Vagina (tissue), 2 donors: ENCODE measurements around the gene MTLN. TPM values are rescaled to one million over a fixed set of nuclear protein-coding genes. Genes with fewer than 3 reads are reported as not detected.
"Not testable (repeated sequence)": the region's sequence is repeated elsewhere in the genome, so short reads cannot be mapped to it uniquely, and the experiment has no call there.

ENCODE experiments used
- DNase-seq, 2 donors: peaks; one replicate each; pipeline ENCODE4 v3.0.0-alpha.2; 2017; ENCODE audit errors: extremely low spot score in 2 of 2
- H3K27ac ChIP-seq: fragments of 200-600 bp; sonication (generic); one replicate; pipeline ENCODE4 v1.5.1; 2019
- H3K27me3 ChIP-seq: fragments of 200-600 bp; sonication (generic); one replicate; pipeline ENCODE4 v1.5.1; 2019
- H3K36me3 ChIP-seq, 2 donors: fragments of 200-600 bp; sonication (generic); one replicate each; pipeline ENCODE4 v1.5.1; 2017 to 2019
- H3K4me1 ChIP-seq: fragments of 200-600 bp; sonication (generic); one replicate; pipeline ENCODE4 v1.5.1; 2019
- H3K4me3 ChIP-seq, 2 donors: fragments of 200-600 bp; sonication (generic); 1 replicate in 1 of 2; 2 replicates in 1 of 2; pipeline ENCODE4 v1.5.1; 2016 to 2019
- H3K9me3 ChIP-seq: fragments of 200-600 bp; sonication (generic); one replicate; pipeline ENCODE4 v1.5.1; 2019
- POLR2A ChIP-seq, 2 donors: fragments of 450-650 bp; IDR thresholded peaks; one replicate each; pipeline ENCODE4 v1.6.1; 2017; ENCODE audit warnings: antibody characterized with exemption in 2 of 2, mild to moderate bottlenecking in 2 of 2, moderate library complexity in 2 of 2
- POLR2AphosphoS5 ChIP-seq, 2 donors: sonication (generic); formaldehyde crosslinking; IDR thresholded peaks; one replicate each; pipeline ENCODE4 v1.9.0; 2017; ENCODE audit warnings: antibody characterized with exemption in 2 of 2, mild to moderate bottlenecking in 2 of 2, low read depth in 1 of 2; ENCODE audit not compliant: insufficient read depth in 1 of 2
- intact Hi-C: fragments of 100-400 bp; cut with DNase I; formaldehyde crosslinking; loops from one replicate; pipeline ENCODE4 v1.15.1; 2023
- total RNA-seq: library from RNA; depleted of rRNA; stranded (reverse); fragments of >200 nt; gene quantifications from one replicate; pipeline ENCODE4 v1.2.3, GENCODE V29; 2016
- TF ChIP-seq, protein P1 (sequence below), 3 experiments: fragments of 450-650 bp in 2 of 3; fragments of 200-600 bp in 1 of 3; sonication (generic) in 1 of 3; IDR thresholded peaks; one replicate each; pipeline ENCODE4 v1.5.1; 2017 to 2019; ENCODE audit warnings: antibody characterized with exemption in 3 of 3, mild to moderate bottlenecking in 2 of 3, moderate library complexity in 2 of 3

The MTLN gene
- total RNA-seq, 1 donor from 2014 or later = 131 TPM

DNA sequence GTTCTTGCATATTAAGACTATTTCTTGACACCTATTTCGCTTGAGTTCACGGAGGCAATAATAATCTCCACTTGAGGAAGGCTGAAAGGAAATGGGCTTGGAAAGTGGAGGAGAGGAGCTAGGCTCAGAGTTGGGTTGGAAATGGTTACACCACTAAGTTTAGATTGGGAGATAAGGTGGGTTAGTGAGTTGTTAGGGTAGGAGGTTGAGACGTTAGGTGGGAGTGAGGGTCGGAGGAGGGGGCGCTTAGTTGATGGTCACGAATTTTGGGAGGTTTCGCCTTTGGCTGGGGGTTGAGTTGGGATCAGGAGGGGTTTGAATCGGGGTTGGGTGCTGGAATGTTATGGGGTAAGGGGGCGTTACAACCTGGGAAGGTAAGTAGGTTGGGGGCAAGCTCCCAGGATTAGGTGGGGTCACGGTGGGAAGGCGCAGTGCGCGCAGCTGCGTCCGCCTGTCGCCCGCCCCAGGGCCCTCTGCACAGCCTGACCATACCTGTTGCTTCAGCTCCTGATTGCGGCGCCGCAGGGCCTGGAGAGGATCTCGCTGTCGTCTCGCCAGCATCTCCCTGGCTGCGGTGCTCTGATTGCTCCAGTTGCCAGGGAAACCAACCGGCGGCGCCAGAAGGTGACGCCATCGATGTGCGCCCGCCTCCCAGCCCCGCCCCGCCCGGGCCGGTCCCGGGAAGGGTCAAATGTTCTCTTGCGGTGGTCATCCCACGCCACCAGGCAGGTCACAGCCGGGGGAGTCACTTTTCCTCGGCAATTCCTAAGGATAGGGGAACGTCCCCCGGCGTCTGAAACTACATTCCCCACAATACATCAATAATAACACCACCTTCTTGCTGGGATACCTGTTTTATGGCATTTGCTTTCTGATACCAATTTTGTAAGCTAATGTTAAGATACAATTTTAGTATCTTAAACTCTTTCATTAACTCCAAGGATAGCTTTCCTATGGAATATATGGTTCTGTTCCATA, 7.7 kb downstream of the MTLN start, which contains the start of gene NPHP1:
Gene NPHP1 (minus strand): TSS at position 606 of the 978 bp plus-strand sequence. CDS start 45 bp downstream, at position 561.
- no peaks in the 10 kb centered on the region for H3K36me3 ChIP-seq
- H3K4me1 ChIP-seq = peaks cover 9% of the 10 kb centered on the region
- H3K9me3 ChIP-seq = no peaks in the 10 kb centered on the region
- intact Hi-C loops = no loop called here
- H3K4me3 ChIP-seq = peak within 1 kb of the TSS; percentile 64 to 88
- no peaks in the 10 kb centered on the region for H3K27me3 ChIP-seq
- no peak for DNase-seq
- peak within 1 kb of the TSS; percentile 28 for H3K27ac ChIP-seq
- TF ChIP-seq POLR2A (IDR thresholded peaks at IDR 0.05) = no peak
- peak; percentile 76 to 90 for TF ChIP-seq POLR2AphosphoS5 (IDR thresholded peaks at IDR 0.05; ENCODE audit: insufficient read depth in 1 of 2, low read depth in 1 of 2)

DNA sequence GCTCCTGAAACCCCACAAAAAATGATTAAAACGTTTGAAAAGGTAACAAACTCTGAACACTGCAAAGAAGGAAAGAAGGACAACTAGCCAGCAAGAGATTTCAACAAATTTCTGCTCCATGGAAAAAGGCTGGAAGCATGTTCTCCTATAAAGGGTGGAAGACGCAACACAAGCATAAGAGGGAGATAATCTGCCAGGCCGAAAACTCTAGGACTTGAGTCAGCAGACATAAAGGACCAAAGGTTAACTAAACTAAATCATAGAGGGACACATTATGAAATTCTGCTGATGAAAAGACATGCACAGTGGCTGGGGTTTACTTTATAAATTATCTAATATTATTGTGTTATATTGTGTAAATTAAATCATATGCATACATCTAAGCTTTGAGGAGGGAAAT, 14.3 kb downstream of the MTLN start:
- no peak for DNase-seq

DNA sequence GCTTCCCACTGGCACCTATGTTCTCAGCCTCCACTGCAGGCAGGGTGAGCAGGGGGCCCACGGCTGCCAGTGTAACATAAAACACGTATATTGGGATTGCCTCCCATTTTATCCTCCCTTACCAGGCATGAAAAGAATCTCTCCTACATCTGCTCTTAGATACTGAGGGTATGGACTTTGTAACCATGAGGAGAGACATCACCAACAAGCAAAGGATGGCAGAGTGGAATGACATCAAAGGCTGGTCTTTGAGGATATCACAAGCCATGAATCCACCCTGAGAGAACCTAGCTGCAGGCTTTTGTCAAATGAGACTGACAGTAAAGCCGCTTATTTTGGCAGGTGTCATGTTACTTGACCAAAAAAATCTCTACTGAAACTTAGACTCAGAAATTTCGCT, 14.9 kb downstream of the MTLN start:
- no peak overlapping the region for H3K27ac ChIP-seq
- peaks cover 0 to 5% of the 10 kb centered on the region in 2 donors for H3K36me3 ChIP-seq
- TF ChIP-seq, protein P1, sequence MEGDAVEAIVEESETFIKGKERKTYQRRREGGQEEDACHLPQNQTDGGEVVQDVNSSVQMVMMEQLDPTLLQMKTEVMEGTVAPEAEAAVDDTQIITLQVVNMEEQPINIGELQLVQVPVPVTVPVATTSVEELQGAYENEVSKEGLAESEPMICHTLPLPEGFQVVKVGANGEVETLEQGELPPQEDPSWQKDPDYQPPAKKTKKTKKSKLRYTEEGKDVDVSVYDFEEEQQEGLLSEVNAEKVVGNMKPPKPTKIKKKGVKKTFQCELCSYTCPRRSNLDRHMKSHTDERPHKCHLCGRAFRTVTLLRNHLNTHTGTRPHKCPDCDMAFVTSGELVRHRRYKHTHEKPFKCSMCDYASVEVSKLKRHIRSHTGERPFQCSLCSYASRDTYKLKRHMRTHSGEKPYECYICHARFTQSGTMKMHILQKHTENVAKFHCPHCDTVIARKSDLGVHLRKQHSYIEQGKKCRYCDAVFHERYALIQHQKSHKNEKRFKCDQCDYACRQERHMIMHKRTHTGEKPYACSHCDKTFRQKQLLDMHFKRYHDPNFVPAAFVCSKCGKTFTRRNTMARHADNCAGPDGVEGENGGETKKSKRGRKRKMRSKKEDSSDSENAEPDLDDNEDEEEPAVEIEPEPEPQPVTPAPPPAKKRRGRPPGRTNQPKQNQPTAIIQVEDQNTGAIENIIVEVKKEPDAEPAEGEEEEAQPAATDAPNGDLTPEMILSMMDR (IDR thresholded peaks at IDR 0.05) = no peak
- TF ChIP-seq POLR2AphosphoS5 (IDR thresholded peaks at IDR 0.05; ENCODE audit: insufficient read depth in 1 of 2, low read depth in 1 of 2) (no peak), POLR2A (IDR thresholded peaks at IDR 0.05) (no peak)
- H3K27me3 ChIP-seq = no peaks in the 10 kb centered on the region
- intact Hi-C loops = no loop called here
- no peak for DNase-seq
- H3K9me3 ChIP-seq = no peaks in the 10 kb centered on the region
- H3K4me1 ChIP-seq = no peaks in the 10 kb centered on the region
- H3K4me3 ChIP-seq = no peak overlapping the region

More for the DNA sequence above, 14.3 kb downstream of the MTLN start:
- Histone ChIP-seq H3K27ac (no peak overlapping the region), H3K36me3 (peaks cover 0 to 5% of the 10 kb centered on the region in 2 donors), H3K27me3 (no peaks in the 10 kb centered on the region), H3K4me1 (no peaks in the 10 kb centered on the region), H3K9me3 (no peaks in the 10 kb centered on the region), H3K4me3 (no peak overlapping the region)
- intact Hi-C loops = no loop called here
- no peak for TF ChIP-seq POLR2AphosphoS5 (IDR thresholded peaks at IDR 0.05; ENCODE audit: insufficient read depth in 1 of 2, low read depth in 1 of 2)
- TF ChIP-seq POLR2A (IDR thresholded peaks at IDR 0.05) = no peak
- TF ChIP-seq, protein P1 (IDR thresholded peaks at IDR 0.05) = no peak

DNA sequence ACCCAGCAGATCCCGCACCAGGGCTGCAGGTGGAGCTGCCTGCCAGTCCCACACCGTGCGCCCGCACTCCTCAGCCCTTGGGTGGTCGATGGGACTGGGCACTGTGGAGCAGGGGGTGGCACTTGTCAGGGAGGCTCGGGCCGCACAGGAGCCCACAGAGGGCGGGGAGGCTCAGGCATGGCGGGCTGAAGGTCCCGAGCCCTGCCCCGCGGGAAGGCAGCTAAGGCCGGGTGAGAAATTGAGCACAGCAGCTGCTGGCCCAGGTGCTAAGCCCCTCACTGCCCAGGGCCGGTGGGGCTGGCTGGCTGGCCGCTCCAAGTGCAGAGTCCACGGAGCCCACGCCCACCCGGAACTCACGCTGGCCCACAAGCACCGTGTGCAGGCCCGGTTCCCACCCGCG, 22.2 kb downstream of the MTLN start:
- DNase-seq, intact Hi-C loops, H3K9me3 ChIP-seq, H3K27me3 ChIP-seq, H3K4me3 ChIP-seq, H3K36me3 ChIP-seq, H3K4me1 ChIP-seq, H3K27ac ChIP-seq: not testable (repeated sequence)

DNA sequence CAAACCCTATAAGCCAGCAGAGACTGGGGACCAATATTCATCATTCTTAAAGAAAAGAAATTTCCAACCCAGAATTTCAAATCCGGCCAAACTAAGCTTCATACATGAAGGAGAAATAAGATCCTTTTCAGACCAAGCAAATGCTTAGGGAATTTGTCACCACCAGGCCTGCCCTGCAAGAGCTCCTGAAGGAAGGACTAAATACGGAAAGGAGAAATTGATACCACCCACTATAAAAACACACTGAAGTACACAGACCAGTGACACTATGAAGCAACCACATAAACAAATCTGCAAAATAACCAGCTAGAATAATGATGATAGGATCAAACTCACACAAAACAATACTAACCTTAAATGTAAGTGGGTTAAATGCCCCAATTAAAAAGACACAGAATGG, 29.9 kb downstream of the MTLN start:
- TF ChIP-seq POLR2A (IDR thresholded peaks at IDR 0.05) (no peak), POLR2AphosphoS5 (IDR thresholded peaks at IDR 0.05; ENCODE audit: insufficient read depth in 1 of 2, low read depth in 1 of 2) (no peak)
- TF ChIP-seq, protein P1 (IDR thresholded peaks at IDR 0.05) = no peak
- Histone ChIP-seq H3K4me3 (no peak overlapping the region), H3K4me1 (no peaks in the 10 kb centered on the region), H3K27ac (no peak overlapping the region), H3K27me3 (no peaks in the 10 kb centered on the region), H3K36me3 (no peaks in the 10 kb centered on the region), H3K9me3 (no peaks in the 10 kb centered on the region)
- DNase-seq = no peak
- intact Hi-C loops = no loop called here

DNA sequence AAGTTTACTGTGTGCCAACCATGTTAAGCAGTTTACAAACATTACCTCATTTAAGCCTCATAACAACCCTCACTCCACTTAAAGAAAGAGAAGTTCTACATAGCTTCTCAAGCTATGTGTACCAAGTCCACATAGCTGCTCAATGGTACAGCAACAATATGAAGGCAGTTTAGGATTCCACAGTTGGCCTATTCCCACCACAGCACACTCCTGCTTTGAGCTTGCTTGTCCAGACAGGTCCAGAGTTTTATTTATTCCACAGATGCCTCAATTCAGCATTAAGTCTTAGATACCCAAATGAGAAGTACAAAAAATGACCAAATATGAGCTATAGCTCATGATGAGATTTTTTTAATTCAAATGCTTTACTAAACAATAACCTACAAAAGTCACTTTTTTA, 32.3 kb downstream of the MTLN start:
- intact Hi-C loops = no loop called here
- DNase-seq = no peak
- Histone ChIP-seq H3K4me1 (no peaks in the 10 kb centered on the region), H3K36me3 (no peaks in the 10 kb centered on the region), H3K4me3 (no peak overlapping the region), H3K27me3 (no peaks in the 10 kb centered on the region), H3K9me3 (no peaks in the 10 kb centered on the region), H3K27ac (no peak overlapping the region)
- TF ChIP-seq, protein P1 (IDR thresholded peaks at IDR 0.05) = no peak
- no peak for TF ChIP-seq POLR2A (IDR thresholded peaks at IDR 0.05)
- TF ChIP-seq POLR2AphosphoS5 (IDR thresholded peaks at IDR 0.05; ENCODE audit: insufficient read depth in 1 of 2, low read depth in 1 of 2) = no peak
